Ectodermal cell (in vitro differentiated cells): ENCODE data around the gene GALNT10.

ENCODE experiments used
- H3K27ac ChIP-seq: 2 replicates; pipeline ENCODE4 v1.7.0; 2013; ENCODE audit warnings: mild to moderate bottlenecking, low read depth, low read length; ENCODE audit not compliant: insufficient read depth, poor library complexity, severe bottlenecking
- H3K27me3 ChIP-seq: 2 replicates; pipeline ENCODE4 v1.7.0; 2013; ENCODE audit warnings: mild to moderate bottlenecking, low read length; ENCODE audit not compliant: insufficient read depth, control insufficient read depth, poor library complexity, severe bottlenecking
- H3K36me3 ChIP-seq: one replicate; pipeline ENCODE4 v1.7.0; 2013; ENCODE audit warnings: low read length; ENCODE audit not compliant: control insufficient read depth, insufficient read depth
- H3K4me1 ChIP-seq: one replicate; pipeline ENCODE4 v1.7.0; 2013; ENCODE audit warnings: low read length; ENCODE audit not compliant: control insufficient read depth, insufficient read depth
- H3K4me3 ChIP-seq: 2 replicates; pipeline ENCODE4 v1.7.0; 2013; ENCODE audit warnings: low read depth, low read length, control low read depth; ENCODE audit not compliant: insufficient read depth
- H3K9me3 ChIP-seq: 2 replicates; pipeline ENCODE4 v1.7.0; 2013; ENCODE audit warnings: mild to moderate bottlenecking, low read length, moderate library complexity; ENCODE audit not compliant: control insufficient read depth
- WGBS, 2 experiments: methylation state at CpG; one replicate each; pipeline ENCODE4 v1.1.7; 2013; ENCODE audit warnings: missing lambda C conversion rate in 2 of 2; 5-methylcytosine and 5-hydroxymethylcytosine counted together

The GALNT10 gene

DNA sequence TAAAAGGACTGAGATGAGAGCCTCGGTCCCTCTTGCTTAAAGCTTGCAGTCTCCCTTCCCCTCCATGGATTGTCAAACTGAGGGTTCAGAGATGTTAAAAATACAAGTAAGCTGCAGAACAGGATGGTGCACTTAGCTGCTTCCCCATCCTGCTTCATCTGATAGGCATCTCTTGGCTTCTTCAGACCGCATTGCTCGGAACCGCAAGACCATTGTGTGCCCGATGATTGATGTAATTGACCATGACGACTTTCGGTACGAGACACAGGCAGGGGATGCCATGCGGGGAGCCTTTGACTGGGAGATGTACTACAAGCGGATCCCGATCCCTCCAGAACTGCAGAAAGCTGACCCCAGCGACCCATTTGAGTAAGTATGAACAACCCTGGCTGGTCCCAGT is 189.7 kb downstream of the GALNT10 start:
- Histone ChIP-seq H3K4me3 (no peak overlapping the region), H3K27me3 (no peaks in the 10 kb centered on the region), H3K36me3 (peaks cover 6% of the 10 kb centered on the region), H3K4me1 (no peaks in the 10 kb centered on the region), H3K27ac (no peak overlapping the region), H3K9me3 (no peaks in the 10 kb centered on the region)
- 90 to 92% methylated on average over 12 of the region's 12 CpGs for WGBS, 2 experiments

DNA sequence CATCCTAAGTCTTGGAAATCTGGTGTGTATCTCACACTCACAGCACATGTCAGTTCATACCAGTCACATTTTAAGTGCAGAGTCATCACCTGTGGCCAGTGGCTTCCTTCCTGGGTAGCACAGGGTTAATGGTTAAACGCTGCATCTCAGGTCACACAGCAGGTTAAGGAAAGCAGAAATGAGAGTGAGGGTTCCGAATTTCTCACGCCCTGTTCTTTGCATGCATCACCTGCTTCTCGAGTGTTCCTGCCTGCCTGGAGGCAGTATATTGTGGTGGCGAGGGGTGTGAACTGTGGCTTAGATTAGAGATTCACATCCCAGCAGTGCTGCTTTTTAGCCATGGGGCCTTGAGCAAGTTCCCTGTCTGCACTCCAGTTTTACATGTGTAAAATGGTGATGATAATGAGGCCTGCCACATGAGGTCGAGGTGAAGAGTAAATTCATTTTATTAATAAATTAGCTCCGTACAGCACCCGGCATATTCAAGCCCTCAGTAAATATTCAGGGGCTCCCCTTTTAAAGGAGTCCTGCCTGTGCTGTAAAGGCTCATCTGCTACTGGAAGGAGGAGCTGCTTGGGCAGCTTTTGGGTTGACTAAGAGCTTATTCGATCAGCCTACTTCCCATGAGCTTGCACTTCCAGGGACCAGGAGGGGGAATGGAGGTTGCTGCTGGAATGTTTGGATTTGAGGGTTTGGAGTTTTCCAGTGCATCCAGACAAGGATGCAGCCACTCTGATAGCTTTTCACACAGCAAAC is 194.1 kb downstream of the GALNT10 start:
- H3K9me3 ChIP-seq: no peaks in the 10 kb centered on the region
- no peak overlapping the region for H3K4me3 ChIP-seq
- peaks cover 6% of the 10 kb centered on the region for H3K36me3 ChIP-seq
- no peaks in the 10 kb centered on the region for H3K4me1 ChIP-seq
- WGBS, 2 experiments: 68 to 70% methylated on average over 9 of the region's 9 CpGs
- H3K27ac ChIP-seq: no peak overlapping the region
- no peaks in the 10 kb centered on the region for H3K27me3 ChIP-seq

DNA sequence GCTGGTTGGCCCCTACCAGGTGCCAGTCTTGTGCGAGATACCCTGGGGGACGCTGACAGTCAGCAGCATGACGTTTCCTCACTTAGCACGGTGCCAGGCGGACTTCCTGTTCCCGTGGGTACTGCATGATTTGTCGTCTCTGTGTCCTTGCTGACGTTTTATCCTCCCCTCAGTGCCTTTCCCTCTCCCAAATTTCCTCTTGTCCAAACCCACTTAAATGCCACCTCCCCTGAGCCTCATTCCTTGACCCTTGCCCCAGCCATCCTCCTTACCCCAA is 194.6 kb downstream of the GALNT10 start:
- H3K36me3 ChIP-seq: peaks cover 6% of the 10 kb centered on the region
- WGBS, 2 experiments: 87 to 90% methylated on average over 8 of the region's 8 CpGs
- no peaks in the 10 kb centered on the region for H3K9me3 ChIP-seq
- H3K4me3 ChIP-seq: no peak overlapping the region
- no peaks in the 10 kb centered on the region for H3K4me1 ChIP-seq
- H3K27me3 ChIP-seq: no peaks in the 10 kb centered on the region
- H3K27ac ChIP-seq: no peak overlapping the region

- H3K27me3 ChIP-seq: no peaks in the 10 kb centered on the region
- WGBS, 2 experiments: 94 to 98% methylated on average over 5 to 6 of the region's 6 CpGs
- H3K27ac ChIP-seq: no peak overlapping the region
- no peaks in the 10 kb centered on the region for H3K4me1 ChIP-seq
- no peak overlapping the region for H3K4me3 ChIP-seq
- H3K9me3 ChIP-seq: no peaks in the 10 kb centered on the region
- H3K36me3 ChIP-seq: no peaks in the 10 kb centered on the region
Measured at GRCh38 chr5:154386952-154387629, 196.6 kb downstream of the GALNT10 start.

DNA sequence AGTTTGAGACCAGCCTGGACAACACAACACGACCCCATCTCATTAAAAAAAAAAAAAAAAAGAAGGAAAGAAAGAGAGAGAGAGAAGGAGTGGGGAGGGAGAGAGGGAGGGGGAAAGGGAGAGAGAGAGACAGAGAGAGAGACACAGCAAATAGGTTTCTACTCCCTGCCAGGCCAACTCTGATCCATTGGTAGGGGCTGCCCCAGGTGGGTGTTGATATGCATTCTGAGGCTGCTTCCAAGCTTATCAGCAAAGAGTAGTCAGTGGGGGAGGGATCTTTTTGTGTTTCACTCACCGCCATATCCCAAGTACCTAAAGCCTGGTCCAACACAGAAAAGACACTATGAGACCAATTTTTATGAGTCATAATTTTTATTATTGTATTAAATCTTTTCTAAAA is 198.3 kb downstream of the GALNT10 start:
- H3K9me3 ChIP-seq: no peaks in the 10 kb centered on the region
- no peak overlapping the region for H3K4me3 ChIP-seq
- WGBS, 2 experiments: 100% methylated on average over 1 of the region's 2 CpGs; no CpG with 5 or more reads in 1 of the 2 experiments
- H3K4me1 ChIP-seq: no peaks in the 10 kb centered on the region
- no peak overlapping the region for H3K27ac ChIP-seq
- no peaks in the 10 kb centered on the region for H3K27me3 ChIP-seq
- H3K36me3 ChIP-seq: no peaks in the 10 kb centered on the region

- Histone ChIP-seq H3K27ac (no peak overlapping the region), H3K36me3 (no peaks in the 10 kb centered on the region), H3K4me3 (no peak overlapping the region), H3K27me3 (no peaks in the 10 kb centered on the region), H3K4me1 (no peaks in the 10 kb centered on the region), H3K9me3 (no peaks in the 10 kb centered on the region)
- 95 to 96% methylated on average over 8 of the region's 8 CpGs for WGBS, 2 experiments
Measured at GRCh38 chr5:154390096-154390495, 199.6 kb downstream of the GALNT10 start.

- 90 to 94% methylated on average over 7 of the region's 7 CpGs for WGBS, 2 experiments
- Histone ChIP-seq H3K4me1 (no peaks in the 10 kb centered on the region), H3K27me3 (no peaks in the 10 kb centered on the region), H3K36me3 (no peaks in the 10 kb centered on the region), H3K27ac (no peak overlapping the region), H3K4me3 (no peak overlapping the region), H3K9me3 (no peaks in the 10 kb centered on the region)
Measured at GRCh38 chr5:154390746-154391359, 200.3 kb downstream of the GALNT10 start.

DNA sequence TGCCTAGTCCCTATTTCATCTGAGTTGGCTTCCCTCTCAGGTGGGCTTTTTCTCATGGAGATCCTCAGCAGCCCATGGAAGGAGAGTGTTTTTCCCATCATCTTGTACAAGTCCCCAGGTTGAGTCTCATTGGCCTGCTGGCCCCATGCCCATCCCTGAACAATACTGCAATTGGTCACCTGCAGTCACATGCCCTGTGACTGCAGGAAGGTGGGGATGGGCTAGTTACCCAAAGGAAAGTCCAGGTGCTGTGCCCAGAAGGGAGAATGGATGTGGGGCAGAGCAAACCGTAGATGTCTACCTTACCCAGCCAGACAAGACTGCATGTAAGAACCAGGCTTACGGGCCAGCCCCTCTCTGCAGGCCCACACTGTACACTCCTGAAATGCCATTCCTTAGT is 201.3 kb downstream of the GALNT10 start:
- Histone ChIP-seq H3K4me3 (no peak overlapping the region), H3K4me1 (no peaks in the 10 kb centered on the region), H3K27ac (no peak overlapping the region), H3K9me3 (no peaks in the 10 kb centered on the region), H3K27me3 (no peaks in the 10 kb centered on the region), H3K36me3 (no peaks in the 10 kb centered on the region)
- 93 to 96% methylated on average over 2 of the region's 2 CpGs for WGBS, 2 experiments

DNA sequence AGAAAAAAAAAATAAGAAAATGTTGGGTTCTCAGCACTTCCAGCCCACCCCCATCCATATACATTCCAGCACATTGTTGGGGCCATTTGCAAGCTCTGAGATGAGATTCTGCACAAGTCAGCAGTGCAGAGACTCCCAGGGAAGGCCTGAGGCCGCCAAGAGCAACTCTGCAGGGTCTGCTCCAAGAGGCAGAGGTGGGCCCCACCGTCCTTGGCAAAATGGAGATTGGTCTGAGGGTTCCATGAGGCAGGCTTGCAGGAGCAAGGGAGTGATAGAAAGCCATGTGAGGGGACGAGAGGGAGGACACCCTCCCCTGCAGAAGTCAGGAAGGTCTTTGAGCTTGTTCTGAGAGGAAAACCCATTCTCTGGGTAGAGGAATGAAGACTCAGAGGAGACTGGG is 203.3 kb downstream of the GALNT10 start:
- Histone ChIP-seq H3K9me3 (no peaks in the 10 kb centered on the region), H3K27ac (no peak overlapping the region), H3K4me1 (no peaks in the 10 kb centered on the region), H3K36me3 (no peaks in the 10 kb centered on the region), H3K27me3 (no peaks in the 10 kb centered on the region), H3K4me3 (no peak overlapping the region)
- WGBS, 2 experiments: 84 to 86% methylated on average over 3 of the region's 3 CpGs

DNA sequence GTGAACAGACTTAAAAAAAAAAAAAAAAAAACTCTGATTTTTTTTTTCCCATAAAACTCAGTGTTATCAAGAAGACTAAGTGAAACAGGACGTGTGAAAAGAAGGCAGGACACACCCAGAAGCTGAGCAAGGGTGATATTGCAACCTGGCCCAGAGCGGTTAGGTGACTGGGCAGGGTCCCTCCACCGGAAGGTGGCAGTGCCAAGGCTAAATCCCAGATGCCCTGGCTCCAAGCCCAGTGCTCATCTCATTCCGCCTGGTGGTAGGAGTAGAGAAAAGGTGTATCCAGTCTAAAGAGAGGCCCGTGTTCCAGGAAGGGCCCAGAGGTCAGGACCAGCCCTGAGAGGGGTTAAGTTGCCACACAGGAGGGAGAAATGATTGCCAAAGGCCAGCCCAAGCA is 203.8 kb downstream of the GALNT10 start:
- H3K27ac ChIP-seq: no peak overlapping the region
- no peaks in the 10 kb centered on the region for H3K27me3 ChIP-seq
- WGBS, 2 experiments: 92 to 93% methylated on average over 5 of the region's 5 CpGs
- no peak overlapping the region for H3K4me3 ChIP-seq
- H3K4me1 ChIP-seq: no peaks in the 10 kb centered on the region
- H3K9me3 ChIP-seq: no peaks in the 10 kb centered on the region
- no peaks in the 10 kb centered on the region for H3K36me3 ChIP-seq
